ENCODE measurements around the gene MLEC. TPM values are rescaled to one million over a fixed set of nuclear protein-coding genes. Genes with fewer than 3 reads are reported as not detected.

The MLEC gene
- total RNA-seq, 1 donor from 2014 or later, result 139 TPM

- intact Hi-C loops (cut with micrococcal nuclease), result no loop called here
These were observed 52.2 kb downstream of the MLEC start for GRCh38 chr12:120739031-120739762.

GRCh38 chr12:120739821-120740613 is 53.1 kb downstream of the MLEC start:
- intact Hi-C loops (cut with micrococcal nuclease), result no loop called here

GRCh38 chr12:120740871-120741270 is 53.9 kb downstream of the MLEC start:
- intact Hi-C loops (cut with micrococcal nuclease), result no loop called here

- intact Hi-C loops (cut with micrococcal nuclease), result no loop called here
These were observed 54.8 kb downstream of the MLEC start for GRCh38 chr12:120741476-120742421.

GRCh38 chr12:120744922-120745493 is 58.1 kb downstream of the MLEC start:
- intact Hi-C loops (cut with micrococcal nuclease), result no loop called here

GRCh38 chr12:120748242-120748641 is 61.3 kb downstream of the MLEC start:
- intact Hi-C loops (cut with micrococcal nuclease), result no loop called here

- intact Hi-C loops (cut with micrococcal nuclease), result no loop called here
These were observed 62.3 kb downstream of the MLEC start for GRCh38 chr12:120749256-120749655.

GRCh38 chr12:120750806-120751205 is 63.9 kb downstream of the MLEC start:
- intact Hi-C loops (cut with micrococcal nuclease), result no loop called here

- intact Hi-C loops (cut with micrococcal nuclease), result no loop called here
These were observed 64.4 kb downstream of the MLEC start for GRCh38 chr12:120751389-120751788.

Other genes with a start within 250 kb of the MLEC start
- 280 and 287 TPM in 2 replicates for gene COX6A1, start 249.0 kb upstream of the MLEC start, total RNA-seq
- 30.7 and 31.9 TPM in 2 replicates for gene TRIAP1, start 240.8 kb upstream of the MLEC start, total RNA-seq
- 27.9 and 29.0 TPM in 2 replicates for gene GATC, start 240.7 kb upstream of the MLEC start, total RNA-seq
- 203 TPM in 2 replicates for gene SRSF9, start 217.4 kb upstream of the MLEC start, total RNA-seq
- gene DYNLL1, start 191.0 kb upstream of the MLEC start, total RNA-seq, result 331 and 335 TPM in 2 replicates
- gene COQ5, start 158.0 kb upstream of the MLEC start, total RNA-seq, result 28.7 and 31.0 TPM in 2 replicates
- gene RNF10, start 152.8 kb upstream of the MLEC start, total RNA-seq, result 173 and 183 TPM in 2 replicates
- 63.5 and 67.7 TPM in 2 replicates for gene POP5, start 105.7 kb upstream of the MLEC start, total RNA-seq
- gene CABP1, start 46.5 kb upstream of the MLEC start, total RNA-seq, result not detected in 2 replicates
- gene UNC119B, start 23.3 kb downstream of the MLEC start, total RNA-seq, result 20.3 and 20.6 TPM in 2 replicates
- gene ACADS, start 38.7 kb downstream of the MLEC start, total RNA-seq, result 14.6 and 17.6 TPM in 2 replicates
- 29.6 and 33.8 TPM in 2 replicates for gene SPPL3, start 217.2 kb downstream of the MLEC start, total RNA-seq

Data from T-helper 2 cell treated with Interferon-gamma antibody and Interleukin-4, amounts not matched to agents 100 ng/mL and 5 ng/mL, for 36 hours (primary cell).